Amniotic stem cell (primary cell): ENCODE data around the gene MRPL10.
"Not testable (repeated sequence)": the region's sequence is repeated elsewhere in the genome, so short reads cannot be mapped to it uniquely, and the experiment has no call there.

Experiments
- DNase-seq: peaks from one replicate; lab custom pipeline; 2025; lab: John Stamatoyannopoulos, UW

The MRPL10 gene

DNA sequence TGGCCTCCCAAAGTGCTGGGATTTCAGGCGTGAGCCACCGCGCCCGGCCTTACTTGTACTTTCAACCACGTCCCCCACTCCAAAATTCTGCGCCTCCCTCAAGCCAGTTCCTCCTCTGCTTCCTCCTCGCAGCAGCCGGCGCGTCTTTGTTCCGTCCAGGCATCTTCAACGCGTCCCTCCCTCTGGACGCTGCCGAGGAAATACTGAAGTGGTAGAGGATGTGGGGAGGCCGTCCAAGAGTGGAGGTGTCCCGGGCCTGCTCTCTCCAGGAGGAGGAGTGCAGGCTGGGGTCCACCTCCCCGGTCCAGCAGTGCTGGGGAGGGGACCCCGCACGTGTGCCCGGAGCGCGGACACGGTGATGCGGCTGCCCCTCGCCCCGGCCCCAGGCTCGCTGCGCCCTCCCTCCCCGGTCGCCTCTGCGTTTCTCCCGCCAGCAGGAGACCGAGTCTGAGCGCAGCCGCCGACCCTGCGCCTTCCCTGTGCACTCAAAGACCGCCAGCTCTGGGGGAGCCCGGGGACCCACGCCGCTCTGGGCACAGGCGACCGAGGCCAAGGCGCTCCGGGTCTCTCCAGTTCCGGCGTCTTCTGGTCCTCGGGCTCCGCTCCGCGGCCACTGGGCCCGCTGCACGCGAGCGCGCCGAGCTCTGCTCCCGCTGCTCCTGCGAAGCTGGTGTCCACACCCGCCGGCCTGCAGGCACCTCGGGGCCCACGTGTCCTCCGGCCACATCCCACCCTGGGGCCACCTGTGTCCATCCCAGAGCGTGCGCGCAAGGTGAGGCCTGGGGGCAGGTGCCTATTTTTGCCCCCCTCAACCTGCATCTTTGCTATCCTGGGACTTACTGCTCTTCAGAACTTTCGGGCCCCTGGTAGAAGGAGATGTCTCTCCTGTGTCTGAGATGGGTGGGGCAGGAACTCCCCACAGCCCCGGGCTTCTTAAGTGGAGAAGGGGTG lies 41.5 kb downstream of the MRPL10 start:
- DNase-seq = peak; percentile 21

DNA sequence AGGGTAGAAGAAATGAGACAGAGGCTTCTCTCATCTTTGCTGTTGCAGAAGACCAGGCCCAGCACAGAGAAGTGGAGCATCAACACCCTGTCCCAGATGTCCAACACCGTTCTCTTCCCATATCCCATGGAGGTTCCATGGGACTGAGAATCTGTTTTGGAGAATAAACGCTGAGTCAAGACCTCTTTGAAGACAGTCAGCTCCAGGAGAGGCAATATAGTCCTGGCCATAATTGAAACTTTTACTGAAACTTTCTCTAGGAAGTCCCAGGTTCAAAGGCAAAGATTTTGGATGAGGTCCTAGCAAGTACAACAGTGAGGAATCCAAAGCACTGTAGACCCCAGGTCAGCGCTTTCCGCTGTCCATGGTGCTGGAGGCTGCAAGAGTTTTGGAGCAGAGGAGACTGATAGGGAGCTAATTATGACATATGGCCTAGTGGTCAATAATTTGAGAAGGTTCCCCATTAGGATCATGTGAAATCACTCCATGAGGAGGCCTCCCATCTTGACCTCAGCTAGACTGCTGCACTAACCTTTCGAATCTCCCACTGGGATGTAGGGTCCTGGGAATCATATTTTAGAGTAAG lies 45.7 kb downstream of the MRPL10 start:
- DNase-seq = no peak

DNA sequence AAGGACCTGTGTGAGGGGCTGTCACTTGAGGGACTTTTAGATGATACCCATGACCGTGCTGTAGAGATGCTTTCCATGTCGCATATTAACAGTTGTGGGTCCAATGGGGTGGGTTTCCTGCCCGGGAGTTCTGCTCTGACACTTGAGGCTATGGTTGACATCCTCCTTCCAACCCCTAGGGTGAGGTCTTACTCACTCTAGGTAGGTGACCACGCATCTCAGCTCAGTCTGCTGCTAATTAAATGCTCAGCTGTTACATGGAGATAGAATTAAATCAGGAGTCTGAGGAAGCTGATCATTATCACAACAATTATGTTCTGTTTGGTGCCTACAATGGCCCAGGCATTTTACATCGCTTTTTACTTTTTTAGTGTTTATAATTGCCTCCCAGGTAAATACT lies 49.9 kb downstream of the MRPL10 start:
- no peak for DNase-seq

DNA sequence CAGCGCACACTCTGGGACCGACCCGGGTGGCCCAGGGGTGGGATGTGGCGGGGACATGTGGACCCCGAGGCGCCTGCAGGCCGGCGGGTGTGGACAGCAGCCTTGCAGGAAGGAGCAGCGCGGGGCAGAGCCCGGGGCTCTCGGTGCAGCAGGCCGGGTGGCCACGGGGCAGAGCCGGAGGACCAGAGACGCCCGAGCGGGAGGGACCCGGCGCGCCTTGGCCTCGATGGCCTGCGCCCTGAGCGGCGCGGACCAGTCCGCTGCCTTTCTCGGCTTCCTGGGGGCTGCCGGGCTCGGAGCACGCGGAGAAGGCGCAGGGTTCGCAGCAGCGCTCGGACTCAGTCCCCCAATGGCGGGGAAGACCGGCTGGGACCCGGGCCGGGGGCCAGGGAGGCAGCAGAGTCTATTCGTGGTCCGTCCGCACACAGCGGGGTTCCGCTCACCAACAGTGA lies 53.1 kb downstream of the MRPL10 start:
- DNase-seq = no peak

DNA sequence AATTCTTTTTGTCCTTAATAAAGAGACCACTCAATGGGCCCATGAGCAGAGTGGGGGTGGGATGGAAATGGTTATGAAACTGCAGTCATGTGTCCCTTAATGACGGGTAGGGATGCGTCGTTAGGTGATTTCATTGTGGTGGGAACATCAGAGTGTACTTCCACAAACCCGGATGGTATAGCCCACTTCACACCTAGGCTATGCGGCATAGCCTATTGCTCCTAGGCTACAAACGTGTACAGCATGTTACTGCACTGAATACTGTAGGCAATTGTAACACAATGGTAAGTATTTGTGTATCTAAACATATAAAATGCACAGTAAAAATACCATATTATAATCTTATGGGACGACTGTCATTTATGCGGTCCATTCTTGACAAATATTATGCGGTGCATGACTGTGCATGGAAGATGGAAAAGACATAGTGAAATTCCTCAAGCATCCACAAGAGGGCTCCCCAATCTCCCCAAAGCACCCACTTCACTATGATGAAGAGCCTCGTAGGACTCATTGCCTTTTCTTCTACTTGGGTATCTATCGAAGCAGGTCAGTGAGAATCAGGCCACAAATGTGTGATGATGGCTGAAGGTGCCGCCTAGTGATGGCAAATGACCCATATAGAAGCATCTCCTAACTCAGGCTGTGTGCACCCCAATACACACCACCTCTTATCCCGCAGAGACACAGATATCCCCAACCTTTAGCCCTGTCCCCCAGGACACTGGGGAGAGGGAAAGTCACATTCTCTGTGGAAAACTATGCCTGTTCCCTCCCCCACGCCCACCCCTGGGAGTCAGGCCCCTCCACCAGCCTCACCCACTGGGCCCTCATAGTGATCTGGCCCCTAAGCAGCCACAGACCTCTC lies 54.8 kb downstream of the MRPL10 start:
- no peak for DNase-seq

DNA sequence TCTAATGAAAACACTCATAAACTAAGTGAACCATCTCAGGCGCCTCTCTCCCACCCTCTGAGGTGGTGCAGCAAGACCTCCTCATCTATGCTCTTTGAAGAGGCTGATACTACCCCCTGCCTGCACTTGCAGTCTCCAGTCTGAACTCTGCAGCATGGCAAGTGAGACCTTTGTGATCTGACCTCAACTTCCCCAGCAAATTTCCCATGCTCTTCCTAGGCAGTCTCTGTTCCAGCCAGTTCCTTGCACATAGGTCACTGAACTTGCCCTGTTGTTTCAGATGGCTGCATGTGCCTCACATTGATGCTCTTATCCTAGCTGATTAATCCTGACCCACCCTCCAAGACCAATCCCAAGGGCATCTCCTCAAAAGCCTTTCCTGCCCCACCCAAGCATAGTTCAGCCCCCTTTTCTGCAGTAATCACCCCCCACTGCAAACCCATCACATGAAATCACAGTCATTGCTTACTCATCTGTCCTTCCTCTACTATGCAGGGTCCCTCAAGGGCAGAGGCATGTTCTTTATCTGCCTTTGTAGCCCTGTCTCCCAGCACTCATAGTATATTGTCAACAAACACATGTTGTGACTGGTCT lies 56.3 kb downstream of the MRPL10 start:
- no peak for DNase-seq

DNA sequence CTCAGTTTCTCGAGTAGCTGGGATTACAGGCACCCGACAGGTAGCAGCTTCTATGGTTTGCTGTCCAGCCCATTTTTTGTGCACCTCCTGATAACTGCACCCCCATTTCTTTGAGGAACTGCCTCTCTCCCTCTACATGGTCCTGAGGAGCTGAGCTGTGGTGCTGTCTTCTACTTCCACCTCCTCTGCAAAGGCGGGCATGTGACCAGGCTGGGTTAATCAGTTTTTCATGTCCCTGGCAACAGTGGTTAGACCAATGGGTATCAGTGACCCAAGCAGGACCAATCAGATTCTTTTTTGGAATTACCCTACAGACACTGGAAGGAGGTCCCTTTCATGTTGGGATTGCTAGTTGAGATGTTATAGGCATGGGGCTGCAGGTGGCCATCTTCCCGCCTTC lies 57.0 kb downstream of the MRPL10 start:
- DNase-seq = no peak

DNA sequence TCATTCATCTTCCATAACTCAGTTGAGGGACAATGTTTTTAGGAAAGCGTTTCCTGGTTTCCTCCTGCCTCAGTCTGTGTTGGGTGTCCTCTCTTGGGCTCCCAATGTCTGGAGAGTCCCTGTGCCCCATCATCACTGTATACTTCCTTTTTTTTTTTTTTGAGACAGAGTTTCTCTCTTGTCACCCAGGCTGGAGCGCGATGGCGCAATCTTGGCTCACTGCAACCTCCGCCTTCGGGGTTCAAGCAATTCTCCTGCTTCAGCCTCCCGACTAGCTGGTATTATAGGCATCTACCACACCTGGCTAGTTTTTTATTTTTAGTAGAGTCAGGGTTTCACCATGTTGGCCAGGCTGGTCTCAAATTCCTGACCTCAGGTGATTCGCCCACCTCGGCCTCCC lies 57.7 kb downstream of the MRPL10 start:
- DNase-seq = not testable (repeated sequence)
